ENCODE data around the gene EPSTI1.

Gene EPSTI1

DNA sequence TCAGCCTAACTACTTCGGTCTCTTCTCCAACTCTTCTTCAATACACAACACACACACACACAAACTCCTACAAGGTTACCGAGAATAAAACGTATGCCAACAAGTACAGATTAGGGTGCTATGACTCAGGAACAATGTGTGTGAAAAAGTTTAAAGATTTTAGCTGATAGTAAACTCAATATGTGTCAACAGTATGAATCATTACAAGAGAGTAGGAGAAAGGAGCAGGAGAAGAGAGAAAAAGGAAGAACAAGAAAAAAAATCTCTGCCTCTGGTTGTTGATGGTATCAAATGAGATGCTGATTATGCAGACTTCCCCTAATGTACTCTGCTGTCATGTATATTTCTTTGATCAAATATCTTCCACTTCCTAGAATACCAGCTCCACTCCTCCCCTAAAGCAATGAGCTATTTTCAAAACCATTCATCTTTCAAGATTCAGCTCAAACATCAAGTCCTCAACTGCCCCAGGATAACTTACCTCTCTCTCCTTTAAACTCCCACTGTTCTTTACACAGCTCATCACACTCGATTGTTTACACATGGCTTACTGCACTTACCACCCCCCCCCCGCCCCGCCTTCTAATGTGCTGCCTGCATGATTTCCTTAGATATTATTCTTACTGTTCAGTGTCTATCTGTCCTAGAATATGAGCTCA is 115.0 kb downstream of the EPSTI1 start:
- H2BK12ac ChIP-seq (ENCODE audit: low read length): no peak overlapping the region
- H3K9me3 ChIP-seq (replicated peaks in 1 of 2; ENCODE audit: control insufficient read depth in 2 of 2, insufficient read depth in 1 of 2, low read depth in 1 of 2, low read length in 2 of 2): no peaks in the 10 kb centered on the region
- H3K14ac ChIP-seq (ENCODE audit: low read length): no peak overlapping the region

DNA sequence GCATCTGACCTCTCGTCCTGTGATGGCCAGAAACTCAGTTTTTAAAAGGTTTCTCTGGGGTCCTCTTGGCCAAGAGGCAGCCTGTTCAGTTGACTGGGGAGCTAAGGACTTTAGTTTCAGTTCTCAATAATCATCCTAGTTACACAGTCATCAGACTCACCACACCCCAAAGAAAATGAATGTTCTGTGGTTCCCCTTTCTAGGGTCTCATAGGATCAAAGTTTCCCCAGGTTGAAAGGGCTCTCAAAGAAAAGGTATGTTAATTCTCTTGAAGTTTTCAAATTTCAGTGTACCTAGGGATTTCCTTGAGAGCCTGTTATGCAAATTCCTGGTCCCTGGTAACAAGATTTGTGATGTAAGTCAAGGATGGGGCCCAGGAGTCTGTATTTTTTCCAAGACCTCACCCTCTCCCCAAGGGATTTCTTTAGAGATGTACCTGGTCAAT is 115.7 kb downstream of the EPSTI1 start:
- no peaks in the 10 kb centered on the region for H3K9me3 ChIP-seq (replicated peaks in 1 of 2; ENCODE audit: control insufficient read depth in 2 of 2, insufficient read depth in 1 of 2, low read depth in 1 of 2, low read length in 2 of 2)
- H3K27ac ChIP-seq (replicated peaks; ENCODE audit: low read length): no peak overlapping the region
- H3K4me2 ChIP-seq (ENCODE audit: insufficient read depth, low read length, poor library complexity, severe bottlenecking): no peak overlapping the region
- H3K27me3 ChIP-seq (ENCODE audit: control insufficient read depth in 3 of 3, insufficient read depth in 3 of 3, low read depth in 1 of 3, low read length in 3 of 3): peaks cover 0 to 12% (median 3%) of the 10 kb centered on the region in 3 experiments
- DNase-seq (ENCODE audit: low spot score): no peak
- no peak overlapping the region for H4K91ac ChIP-seq (ENCODE audit: low read depth, low read length, poor library complexity)
- no peak overlapping the region for H2BK12ac ChIP-seq (ENCODE audit: low read length)
- no peak overlapping the region for H2AK5ac ChIP-seq (ENCODE audit: low read depth, low read length)
- no peak overlapping the region for H3K9ac ChIP-seq (ENCODE audit: low read depth, low read length, poor library complexity)
- H3K4ac ChIP-seq (ENCODE audit: low read length): no peak overlapping the region
- H2BK15ac ChIP-seq (ENCODE audit: low read length): no peak overlapping the region
- no peak overlapping the region for H4K8ac ChIP-seq (ENCODE audit: low read depth, low read length)
- WGBS, 2 donors (ENCODE audit: extremely low coverage in 2 of 2, insufficient read length in 2 of 2, insufficient replicate concordance in 1 of 2): no CpG with 5 or more reads among the region's 1 CpG
- H2AFZ ChIP-seq (ENCODE audit: low read length): peak overlapping the region; percentile 73
- H3K79me1 ChIP-seq (ENCODE audit: low read depth, low read length): no peaks in the 10 kb centered on the region
- H3K36me3 ChIP-seq (replicated peaks in 1 of 2; ENCODE audit: control insufficient read depth in 2 of 2, insufficient read depth in 2 of 2, low read length in 2 of 2): no peaks in the 10 kb centered on the region
- H2BK5ac ChIP-seq (ENCODE audit: low read length): no peak overlapping the region
- no peak overlapping the region for H3K18ac ChIP-seq (ENCODE audit: low read length)
- no peak overlapping the region for H3K14ac ChIP-seq (ENCODE audit: low read length)
- no peak overlapping the region for H2BK120ac ChIP-seq (ENCODE audit: low read depth, low read length)
- peaks cover 0 to 3% of the 10 kb centered on the region in 2 donors for H3K4me1 ChIP-seq (ENCODE audit: control insufficient read depth in 2 of 2, insufficient read depth in 1 of 2, low read depth in 1 of 2, low read length in 2 of 2)
- no peak overlapping the region for H3K4me3 ChIP-seq (ENCODE audit: low read length in 2 of 2)
- H3K23ac ChIP-seq (ENCODE audit: low read depth, low read length, poor library complexity): no peak overlapping the region

More for the DNA sequence above, 115.0 kb downstream of the EPSTI1 start:
- Histone ChIP-seq H3K4me1 (ENCODE audit: control insufficient read depth in 2 of 2, insufficient read depth in 1 of 2, low read depth in 1 of 2, low read length in 2 of 2) (peaks cover 0 to 3% of the 10 kb centered on the region in 2 donors), H3K18ac (ENCODE audit: low read length) (no peak overlapping the region), H3K9ac (ENCODE audit: low read depth, low read length, poor library complexity) (no peak overlapping the region), H2BK15ac (ENCODE audit: low read length) (no peak overlapping the region), H3K27ac (replicated peaks; ENCODE audit: low read length) (no peak overlapping the region), H2BK5ac (ENCODE audit: low read length) (no peak overlapping the region), H3K79me1 (ENCODE audit: low read depth, low read length) (no peaks in the 10 kb centered on the region), H3K4me3 (ENCODE audit: low read length in 2 of 2) (no peak overlapping the region), H3K23ac (ENCODE audit: low read depth, low read length, poor library complexity) (no peak overlapping the region), H3K4me2 (ENCODE audit: insufficient read depth, low read length, poor library complexity, severe bottlenecking) (no peak overlapping the region), H4K91ac (ENCODE audit: low read depth, low read length, poor library complexity) (no peak overlapping the region), H2AFZ (ENCODE audit: low read length) (no peak overlapping the region), H4K8ac (ENCODE audit: low read depth, low read length) (no peak overlapping the region), H3K36me3 (replicated peaks in 1 of 2; ENCODE audit: control insufficient read depth in 2 of 2, insufficient read depth in 2 of 2, low read length in 2 of 2) (no peaks in the 10 kb centered on the region), H2AK5ac (ENCODE audit: low read depth, low read length) (no peak overlapping the region), H2BK120ac (ENCODE audit: low read depth, low read length) (no peak overlapping the region), H3K27me3 (ENCODE audit: control insufficient read depth in 3 of 3, insufficient read depth in 3 of 3, low read depth in 1 of 3, low read length in 3 of 3) (peaks cover 0 to 9% (median 3%) of the 10 kb centered on the region in 3 experiments), H3K4ac (ENCODE audit: low read length) (no peak overlapping the region)
- DNase-seq (ENCODE audit: low spot score): no peak
- WGBS, 2 donors (ENCODE audit: extremely low coverage in 2 of 2, insufficient read length in 2 of 2, insufficient replicate concordance in 1 of 2): 100% methylated on average over 3 of the region's 6 CpGs; no CpG with 5 or more reads in 1 of the 2 donors

DNA sequence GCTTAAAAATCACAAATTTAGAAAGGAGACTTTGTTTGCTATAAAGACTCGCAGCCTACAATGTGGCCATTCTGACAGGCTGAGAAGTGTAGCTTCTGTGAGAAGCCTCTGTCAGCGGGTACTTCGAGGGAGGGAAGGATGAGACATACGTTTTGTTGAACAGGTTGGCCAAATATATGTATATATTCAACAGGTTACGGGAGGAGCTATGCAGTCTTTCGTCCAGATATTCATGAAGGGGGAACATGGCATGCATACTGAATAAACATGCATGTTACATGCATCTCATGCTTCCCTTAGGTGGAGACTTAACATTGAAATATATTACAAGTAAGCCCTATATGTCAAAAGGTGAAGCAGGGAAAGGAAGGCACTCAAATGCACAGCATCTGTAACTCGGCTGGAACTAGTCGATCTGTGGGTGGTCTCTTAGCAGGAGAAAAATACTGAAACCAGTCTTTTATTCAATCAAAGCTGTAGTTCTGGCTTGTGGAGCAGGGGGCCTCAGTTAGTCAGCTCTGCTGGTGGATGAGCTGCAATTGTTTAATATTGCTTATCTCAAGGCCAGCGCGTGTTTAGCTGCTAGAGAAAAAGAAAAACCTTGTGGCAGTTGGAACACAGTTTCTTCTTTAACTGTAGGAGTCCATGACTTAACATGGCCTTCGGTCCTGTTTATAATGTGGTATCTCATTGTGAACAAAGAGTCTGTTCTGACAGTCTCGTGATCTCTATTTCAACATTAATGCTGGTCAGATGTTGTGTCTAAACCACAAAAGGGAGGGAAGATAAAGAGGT is 116.4 kb downstream of the EPSTI1 start:
- peak; percentile 30 for DNase-seq (ENCODE audit: low spot score)
- H3K23ac ChIP-seq (ENCODE audit: low read depth, low read length, poor library complexity): no peak overlapping the region
- no peak overlapping the region for H2BK5ac ChIP-seq (ENCODE audit: low read length)
- H3K14ac ChIP-seq (ENCODE audit: low read length): no peak overlapping the region
- no peak overlapping the region for H3K9ac ChIP-seq (ENCODE audit: low read depth, low read length, poor library complexity)
- WGBS, 2 donors (ENCODE audit: extremely low coverage in 2 of 2, insufficient read length in 2 of 2, insufficient replicate concordance in 1 of 2): no CpG with 5 or more reads among the region's 12 CpGs
- H3K9me3 ChIP-seq (replicated peaks in 1 of 2; ENCODE audit: control insufficient read depth in 2 of 2, insufficient read depth in 1 of 2, low read depth in 1 of 2, low read length in 2 of 2): no peaks in the 10 kb centered on the region
- no peaks in the 10 kb centered on the region for H3K79me1 ChIP-seq (ENCODE audit: low read depth, low read length)
- H3K27ac ChIP-seq (replicated peaks; ENCODE audit: low read length): no peak overlapping the region
- H2BK120ac ChIP-seq (ENCODE audit: low read depth, low read length): no peak overlapping the region
- no peak overlapping the region for H3K4me2 ChIP-seq (ENCODE audit: insufficient read depth, low read length, poor library complexity, severe bottlenecking)
- H2BK12ac ChIP-seq (ENCODE audit: low read length): no peak overlapping the region
- H2AFZ ChIP-seq (ENCODE audit: low read length): peak overlapping the region; percentile 73
- no peak overlapping the region for H3K18ac ChIP-seq (ENCODE audit: low read length)
- H3K4me1 ChIP-seq (ENCODE audit: control insufficient read depth in 2 of 2, insufficient read depth in 1 of 2, low read depth in 1 of 2, low read length in 2 of 2): peaks cover 0 to 3% of the 10 kb centered on the region in 2 donors
- no peak overlapping the region for H4K8ac ChIP-seq (ENCODE audit: low read depth, low read length)
- H3K4ac ChIP-seq (ENCODE audit: low read length): no peak overlapping the region
- no peak overlapping the region for H2BK15ac ChIP-seq (ENCODE audit: low read length)
- H3K36me3 ChIP-seq (replicated peaks in 1 of 2; ENCODE audit: control insufficient read depth in 2 of 2, insufficient read depth in 2 of 2, low read length in 2 of 2): no peaks in the 10 kb centered on the region
- H3K27me3 ChIP-seq (ENCODE audit: control insufficient read depth in 3 of 3, insufficient read depth in 3 of 3, low read depth in 1 of 3, low read length in 3 of 3): peaks cover 0 to 12% (median 3%) of the 10 kb centered on the region in 3 experiments
- no peak overlapping the region for H4K91ac ChIP-seq (ENCODE audit: low read depth, low read length, poor library complexity)
- no peak overlapping the region for H3K4me3 ChIP-seq (ENCODE audit: low read length in 2 of 2)
- no peak overlapping the region for H2AK5ac ChIP-seq (ENCODE audit: low read depth, low read length)

DNA sequence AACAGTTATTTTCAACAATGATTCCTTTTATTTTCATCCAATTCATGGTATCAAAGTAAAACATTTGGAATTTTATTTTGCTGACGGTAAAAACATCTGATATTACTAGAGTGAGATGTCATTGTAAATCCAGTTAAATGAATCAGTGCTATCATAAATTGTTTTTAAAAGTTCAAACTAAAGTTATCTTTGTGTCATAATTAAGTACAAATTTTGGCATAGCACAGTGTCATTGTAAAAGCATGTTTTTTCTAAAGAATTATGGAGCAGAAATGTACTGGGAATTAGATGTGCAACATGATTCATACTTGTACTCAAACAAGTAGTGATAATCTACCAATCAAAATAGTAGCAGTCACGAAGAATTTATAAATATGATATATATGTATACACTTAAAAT is 117.8 kb downstream of the EPSTI1 start:
- H2AFZ ChIP-seq (ENCODE audit: low read length): no peak overlapping the region
- no peak overlapping the region for H3K27ac ChIP-seq (replicated peaks; ENCODE audit: low read length)
- peaks cover 0 to 3% of the 10 kb centered on the region in 2 donors for H3K4me1 ChIP-seq (ENCODE audit: control insufficient read depth in 2 of 2, insufficient read depth in 1 of 2, low read depth in 1 of 2, low read length in 2 of 2)
- H3K4me2 ChIP-seq (ENCODE audit: insufficient read depth, low read length, poor library complexity, severe bottlenecking): no peak overlapping the region
- H3K9ac ChIP-seq (ENCODE audit: low read depth, low read length, poor library complexity): no peak overlapping the region
- no CpG with 5 or more reads among the region's 2 CpGs for WGBS, 2 donors (ENCODE audit: extremely low coverage in 2 of 2, insufficient read length in 2 of 2, insufficient replicate concordance in 1 of 2)
- H2BK5ac ChIP-seq (ENCODE audit: low read length): no peak overlapping the region
- H2BK120ac ChIP-seq (ENCODE audit: low read depth, low read length): no peak overlapping the region
- no peak for DNase-seq (ENCODE audit: low spot score)
- H4K91ac ChIP-seq (ENCODE audit: low read depth, low read length, poor library complexity): no peak overlapping the region
- H3K14ac ChIP-seq (ENCODE audit: low read length): no peak overlapping the region
- H2AK5ac ChIP-seq (ENCODE audit: low read depth, low read length): no peak overlapping the region
- H2BK15ac ChIP-seq (ENCODE audit: low read length): no peak overlapping the region
- peaks cover 0 to 15% (median 3%) of the 10 kb centered on the region in 3 experiments for H3K27me3 ChIP-seq (ENCODE audit: control insufficient read depth in 3 of 3, insufficient read depth in 3 of 3, low read depth in 1 of 3, low read length in 3 of 3)
- no peaks in the 10 kb centered on the region for H3K36me3 ChIP-seq (replicated peaks in 1 of 2; ENCODE audit: control insufficient read depth in 2 of 2, insufficient read depth in 2 of 2, low read length in 2 of 2)
- no peaks in the 10 kb centered on the region for H3K79me1 ChIP-seq (ENCODE audit: low read depth, low read length)
- no peak overlapping the region for H3K4me3 ChIP-seq (ENCODE audit: low read length in 2 of 2)
- no peak overlapping the region for H3K18ac ChIP-seq (ENCODE audit: low read length)
- no peaks in the 10 kb centered on the region for H3K9me3 ChIP-seq (replicated peaks in 1 of 2; ENCODE audit: control insufficient read depth in 2 of 2, insufficient read depth in 1 of 2, low read depth in 1 of 2, low read length in 2 of 2)
- H3K23ac ChIP-seq (ENCODE audit: low read depth, low read length, poor library complexity): no peak overlapping the region
- H4K8ac ChIP-seq (ENCODE audit: low read depth, low read length): no peak overlapping the region
- H3K4ac ChIP-seq (ENCODE audit: low read length): no peak overlapping the region
- no peak overlapping the region for H2BK12ac ChIP-seq (ENCODE audit: low read length)
